BLaER1 treated with 17β-estradiol and CSF1 and Interleukin-3, amounts not matched to agents 10 nM and 100 nM (cell line): ENCODE data around the gene CHN1.
A peak's percentile ranks its signal among the peaks of the same experiment; 100 is the strongest.

Source experiments
- H3K27ac ChIP-seq, 11 experiments: shearing (Covaris generic); formaldehyde crosslinking; 2 replicates each; pipeline ENCODE4 v1.8.1; 2022
- H3K27me3 ChIP-seq, 11 experiments: shearing (Covaris generic); formaldehyde crosslinking; 2 replicates each; pipeline ENCODE4 v1.8.1; 2022
- H3K36me3 ChIP-seq, 11 experiments: shearing (Covaris generic); formaldehyde crosslinking; 2 replicates each; pipeline ENCODE4 v1.8.1; 2022
- H3K4me1 ChIP-seq, 10 experiments: shearing (Covaris generic); formaldehyde crosslinking; 2 replicates each; pipeline ENCODE4 v1.8.1; 2022
- H3K4me2 ChIP-seq, 11 experiments: shearing (Covaris generic); formaldehyde crosslinking; 2 replicates each; pipeline ENCODE4 v1.8.1; 2022
- H3K4me3 ChIP-seq, 10 experiments: shearing (Covaris generic); formaldehyde crosslinking; 2 replicates each; pipeline ENCODE4 v1.8.1; 2022
- H3K9ac ChIP-seq, 11 experiments: shearing (Covaris generic); formaldehyde crosslinking; 2 replicates each; pipeline ENCODE4 v1.8.1; 2022
- H3K9me3 ChIP-seq, 11 experiments: shearing (Covaris generic); formaldehyde crosslinking; replicated peaks in 1 of 11; 2 replicates each; pipeline ENCODE4 v1.8.1; 2022
- H4K20me1 ChIP-seq, 11 experiments: shearing (Covaris generic); formaldehyde crosslinking; 2 replicates each; pipeline ENCODE4 v1.8.1; 2022
- Cebpa-rat ChIP-seq, 11 experiments: shearing (Covaris generic); IDR thresholded peaks; 2 replicates each; pipeline ENCODE4 v1.8.1; 2022

The CHN1 gene

DNA sequence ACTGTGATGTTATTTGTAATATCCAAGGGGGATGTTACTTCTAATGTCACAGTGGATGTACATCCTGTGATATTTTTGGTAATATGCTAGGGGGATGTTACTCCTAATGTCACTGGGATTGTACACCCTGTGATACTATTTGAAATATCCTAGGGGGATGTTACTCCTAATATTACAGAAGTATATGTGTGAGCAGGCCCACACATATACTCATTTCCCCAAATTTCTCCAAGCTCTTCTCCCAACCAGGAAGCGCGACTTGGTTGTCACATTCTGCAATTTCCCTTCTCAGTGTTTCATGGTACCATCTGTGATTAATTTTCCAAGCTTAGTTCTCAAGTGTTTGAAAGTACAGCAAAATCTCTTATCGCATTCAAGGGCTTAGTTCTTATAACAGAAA is 29.5 kb upstream of the CHN1 start:
- Histone ChIP-seq H3K4me1 (peaks cover 0 to 33% (median 2%) of the 10 kb centered on the region in 10 experiments; a peak in 8 of 20 replicates), H3K4me3 (no peak overlapping the region), H3K9me3 (no peaks in the 10 kb centered on the region), H3K27me3 (no peaks in the 10 kb centered on the region), H3K9ac (no peak overlapping the region), H4K20me1 (no peaks in the 10 kb centered on the region), H3K27ac (no peak overlapping the region), H3K36me3 (no peaks in the 10 kb centered on the region), H3K4me2 (peak overlapping the region in 5 of 11 experiments; percentile 1 to 48 (median 34); a peak in 7 of 22 replicates)
- no peak for TF ChIP-seq Cebpa-rat (IDR thresholded peaks at IDR 0.05)

DNA sequence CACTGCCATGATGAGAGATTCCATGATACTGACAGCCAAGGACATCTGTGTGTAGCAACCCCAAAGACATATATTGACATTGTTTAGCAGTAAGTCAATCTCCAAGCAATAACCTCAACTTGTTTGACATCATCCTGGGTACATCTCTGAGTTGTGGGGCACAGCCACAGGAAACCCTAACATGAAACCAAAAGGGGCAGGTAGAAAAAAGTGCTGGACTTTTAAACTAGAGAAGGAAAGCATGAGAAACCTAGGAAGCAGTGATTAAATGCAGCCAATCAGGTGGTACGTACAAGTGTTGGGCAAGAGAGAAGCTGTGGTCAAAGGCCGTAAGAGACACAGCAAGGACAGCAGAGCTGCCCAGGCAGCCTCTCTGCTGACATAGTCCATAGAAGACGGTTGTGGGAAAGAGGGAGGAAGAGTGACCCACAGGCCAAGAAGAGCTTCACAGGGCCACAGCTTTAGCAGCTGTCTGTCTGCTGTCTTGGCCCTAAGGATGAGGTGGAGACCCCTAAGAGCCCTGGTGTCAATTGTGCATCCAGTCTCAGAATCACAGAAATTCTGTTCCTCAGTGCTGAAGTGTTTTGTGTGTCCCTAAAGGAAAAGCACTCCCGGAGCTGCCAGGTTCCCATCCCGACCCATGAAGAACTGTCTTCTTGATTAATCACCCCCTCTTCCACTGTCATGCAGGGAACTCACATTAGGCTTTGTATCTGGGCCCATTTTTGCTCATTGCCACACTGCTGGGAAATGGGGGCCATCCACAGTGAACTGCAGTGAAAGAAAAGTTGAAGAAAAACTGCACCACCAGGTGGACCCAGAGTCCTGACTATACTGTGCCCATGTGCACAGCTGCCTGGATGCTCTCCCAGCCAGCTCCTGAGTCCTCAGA is 25.4 kb upstream of the CHN1 start:
- no peaks in the 10 kb centered on the region for H3K36me3 ChIP-seq
- H3K4me3 ChIP-seq: no peak overlapping the region
- H3K4me2 ChIP-seq: peak overlapping the region in 2 of 11 experiments; percentile 26 to 44; a peak in 2 of 22 replicates
- no peaks in the 10 kb centered on the region for H3K27me3 ChIP-seq
- peak in 10 of 11 experiments; percentile 25 to 86 (median 49); a peak in 8 of 22 replicates for TF ChIP-seq Cebpa-rat (IDR thresholded peaks at IDR 0.05)
- H3K4me1 ChIP-seq: peaks cover 0 to 33% (median 4%) of the 10 kb centered on the region in 10 experiments; a peak in 7 of 20 replicates
- H3K27ac ChIP-seq: no peak overlapping the region
- no peaks in the 10 kb centered on the region for H4K20me1 ChIP-seq
- H3K9ac ChIP-seq: 0 out of 22 replicates have a peak overlapping the region, but pooled peaks of 1 of the 11 experiments have one; percentile 8
- H3K9me3 ChIP-seq: peaks cover 0 to 6% (median 0%) of the 10 kb centered on the region in 11 experiments; a peak in 5 of 22 replicates

- Histone ChIP-seq H3K4me2 (peak overlapping the region in 3 of 11 experiments; percentile 6 to 30 (median 10); a peak in 2 of 22 replicates), H3K4me3 (no peak overlapping the region), H4K20me1 (no peaks in the 10 kb centered on the region), H3K27me3 (no peaks in the 10 kb centered on the region), H3K9me3 (peaks cover 0 to 11% (median 0%) of the 10 kb centered on the region in 11 experiments; a peak in 5 of 22 replicates), H3K9ac (no peak overlapping the region), H3K27ac (no peak overlapping the region), H3K36me3 (no peaks in the 10 kb centered on the region), H3K4me1 (peaks cover 0 to 21% (median 0%) of the 10 kb centered on the region in 10 experiments; a peak in 3 of 20 replicates)
- TF ChIP-seq Cebpa-rat (IDR thresholded peaks at IDR 0.05): no peak
Observed at GRCh38 chr2:175027755-175028154, 22.6 kb upstream of the CHN1 start.

DNA sequence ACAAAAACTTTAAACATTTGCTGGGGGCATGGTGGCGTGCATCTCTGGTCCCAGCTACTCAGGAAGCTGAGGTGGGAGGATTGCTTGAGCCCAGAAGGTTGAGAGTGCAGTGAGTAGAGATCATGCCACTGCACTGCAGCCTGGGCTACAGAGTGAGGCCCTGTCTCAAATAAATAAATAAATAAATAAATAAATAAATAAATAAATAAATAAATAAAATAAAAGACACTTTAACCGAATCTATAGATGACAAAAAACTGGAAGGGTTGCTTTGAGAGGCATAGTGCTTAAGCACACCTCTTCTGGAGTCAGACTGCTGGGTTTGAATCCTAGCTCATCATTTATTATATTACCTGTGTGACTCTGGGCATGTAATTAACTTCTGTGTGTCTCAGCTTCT is 21.2 kb upstream of the CHN1 start:
- no peak overlapping the region for H3K4me2 ChIP-seq
- no peak overlapping the region for H3K4me3 ChIP-seq
- no peak for TF ChIP-seq Cebpa-rat (IDR thresholded peaks at IDR 0.05)
- H3K9me3 ChIP-seq: peaks cover 0 to 11% (median 0%) of the 10 kb centered on the region in 11 experiments; a peak in 5 of 22 replicates
- no peaks in the 10 kb centered on the region for H4K20me1 ChIP-seq
- H3K27ac ChIP-seq: no peak overlapping the region
- H3K36me3 ChIP-seq: no peaks in the 10 kb centered on the region
- H3K4me1 ChIP-seq: peaks cover 0 to 21% (median 0%) of the 10 kb centered on the region in 10 experiments; a peak in 3 of 20 replicates
- no peaks in the 10 kb centered on the region for H3K27me3 ChIP-seq
- H3K9ac ChIP-seq: no peak overlapping the region

- Histone ChIP-seq H3K27me3 (no peaks in the 10 kb centered on the region), H3K4me3 (no peak overlapping the region), H3K36me3 (no peaks in the 10 kb centered on the region), H3K27ac (no peak overlapping the region), H3K9me3 (peaks cover 0 to 11% (median 0%) of the 10 kb centered on the region in 11 experiments; a peak in 5 of 22 replicates), H4K20me1 (no peaks in the 10 kb centered on the region), H3K4me2 (no peak overlapping the region), H3K4me1 (peaks cover 0 to 20% (median 0%) of the 10 kb centered on the region in 10 experiments; a peak in 3 of 20 replicates), H3K9ac (no peak overlapping the region)
- TF ChIP-seq Cebpa-rat (IDR thresholded peaks at IDR 0.05): no peak
Observed at GRCh38 chr2:175025946-175026345, 20.8 kb upstream of the CHN1 start.

GRCh38 chr2:175025233-175025632 is 20.1 kb upstream of the CHN1 start:
- no peak overlapping the region for H3K27ac ChIP-seq
- H3K4me2 ChIP-seq: no peak overlapping the region
- no peaks in the 10 kb centered on the region for H3K36me3 ChIP-seq
- no peak for TF ChIP-seq Cebpa-rat (IDR thresholded peaks at IDR 0.05)
- no peak overlapping the region for H3K9ac ChIP-seq
- peaks cover 0 to 11% (median 0%) of the 10 kb centered on the region in 11 experiments; a peak in 5 of 22 replicates for H3K9me3 ChIP-seq
- H4K20me1 ChIP-seq: no peaks in the 10 kb centered on the region
- peaks cover 0 to 13% (median 0%) of the 10 kb centered on the region in 10 experiments; a peak in 3 of 20 replicates for H3K4me1 ChIP-seq
- H3K4me3 ChIP-seq: no peak overlapping the region
- no peaks in the 10 kb centered on the region for H3K27me3 ChIP-seq

GRCh38 chr2:175022923-175023322 is 17.7 kb upstream of the CHN1 start:
- Histone ChIP-seq H3K27me3 (no peaks in the 10 kb centered on the region), H3K9ac (no peak overlapping the region), H3K9me3 (peaks cover 0 to 11% (median 0%) of the 10 kb centered on the region in 11 experiments; a peak in 5 of 22 replicates), H3K4me1 (peaks cover 0 to 2% (median 0%) of the 10 kb centered on the region in 10 experiments; a peak in 1 of 20 replicates), H3K4me3 (no peak overlapping the region), H3K27ac (no peak overlapping the region), H3K36me3 (no peaks in the 10 kb centered on the region), H3K4me2 (no peak overlapping the region), H4K20me1 (no peaks in the 10 kb centered on the region)
- TF ChIP-seq Cebpa-rat (IDR thresholded peaks at IDR 0.05): no peak

GRCh38 chr2:175019566-175020327 is 14.6 kb upstream of the CHN1 start:
- Histone ChIP-seq H3K36me3 (no peaks in the 10 kb centered on the region), H3K9ac (no peak overlapping the region), H3K27me3 (no peaks in the 10 kb centered on the region), H3K27ac (no peak overlapping the region), H3K4me2 (no peak overlapping the region), H4K20me1 (no peaks in the 10 kb centered on the region), H3K9me3 (peaks cover 0 to 9% (median under 1%) of the 10 kb centered on the region in 11 experiments; a peak in 10 of 22 replicates), H3K4me3 (no peak overlapping the region), H3K4me1 (no peaks in the 10 kb centered on the region; a peak in 1 of 20 replicates)
- TF ChIP-seq Cebpa-rat (IDR thresholded peaks at IDR 0.05): no peak
